NCI-H2107 treated with DMSO at 0.1 percent for 48 hours (cell line): ENCODE results near the gene EGFL7.
A peak's percentile ranks its signal among the peaks of the same experiment; 100 is the strongest.

Experiments used
- DNase-seq: peaks from one replicate; lab custom pipeline; 2025; ENCODE audit not compliant: unreplicated experiment; lab: John Stamatoyannopoulos, UW

Gene EGFL7

GRCh38 chr9:136658849-136659535 is 3.7 kb upstream of the EGFL7 start:
- no peak for DNase-seq

- DNase-seq: no peak
Observed at GRCh38 chr9:136659861-136660784, 2.6 kb upstream of the EGFL7 start.

- DNase-seq: no peak
Observed at GRCh38 chr9:136660971-136661550, 1.7 kb upstream of the EGFL7 start.

- no peak for DNase-seq
Observed at GRCh38 chr9:136661641-136662325, 933 bp upstream of the EGFL7 start.

- DNase-seq: no peak
Observed at GRCh38 chr9:136662326-136662655, 425 bp upstream of the EGFL7 start.

- DNase-seq: no peak
Observed at GRCh38 chr9:136664000-136664915, 1.5 kb downstream of the EGFL7 start.

GRCh38 chr9:136665111-136665703 is 2.5 kb downstream of the EGFL7 start:
- no peak for DNase-seq

GRCh38 chr9:136665704-136666371 is 3.1 kb downstream of the EGFL7 start:
- no peak for DNase-seq

- no peak for DNase-seq
Observed at GRCh38 chr9:136666372-136667213, 3.9 kb downstream of the EGFL7 start.

- peak; percentile 17 for DNase-seq
Observed at GRCh38 chr9:136667214-136667939, 4.7 kb downstream of the EGFL7 start.

- no peak for DNase-seq
Observed at GRCh38 chr9:136667940-136668760, 5.4 kb downstream of the EGFL7 start.

GRCh38 chr9:136668983-136669790 is 6.5 kb downstream of the EGFL7 start:
- no peak for DNase-seq

GRCh38 chr9:136669791-136670464 is 7.2 kb downstream of the EGFL7 start:
- DNase-seq: no peak

- no peak for DNase-seq
Observed at GRCh38 chr9:136670576-136671253, 8.0 kb downstream of the EGFL7 start.

GRCh38 chr9:136671254-136671614 is 8.5 kb downstream of the EGFL7 start:
- no peak for DNase-seq
